Left renal cortex interstitium (tissue), 4 donors: ENCODE data around the gene SST. TPM values are rescaled to one million over a fixed set of nuclear protein-coding genes. Genes with fewer than 3 reads are reported as not detected.

Experiments
- DNase-seq, 4 donors: peaks; one replicate each; pipeline ENCODE4 v3.0.0-alpha.2; 2013; ENCODE audit warnings: low read depth in 4 of 4, low spot score in 2 of 4, missing footprints in 1 of 4
- polyA plus RNA-seq, 4 donors: library from polyadenylated mRNA; unstranded; fragments of 120-200 nt; gene quantifications; one replicate each; pipeline ENCODE4 v1.2.1, GENCODE V29; 2013; ENCODE audit not compliant: insufficient read length in 4 of 4

SST gene
- 1 to 10 TPM in 1 of 4 donors, under 1 TPM in 2, not detected in 1; 0.37 to 3.3 (median 0.48) TPM for polyA plus RNA-seq

- peak in 3 of 4 donors; percentile 53 to 75 (median 65) for DNase-seq
Observed at GRCh38 chr3:187669675-187670504, at the start of gene SST. SST (minus strand) TSS chr3:187670394; CDS start chr3:187670291, 103 bp downstream.

GRCh38 chr3:187719628-187720336 is 49.6 kb upstream of the SST start:
- no peak for DNase-seq

DNA sequence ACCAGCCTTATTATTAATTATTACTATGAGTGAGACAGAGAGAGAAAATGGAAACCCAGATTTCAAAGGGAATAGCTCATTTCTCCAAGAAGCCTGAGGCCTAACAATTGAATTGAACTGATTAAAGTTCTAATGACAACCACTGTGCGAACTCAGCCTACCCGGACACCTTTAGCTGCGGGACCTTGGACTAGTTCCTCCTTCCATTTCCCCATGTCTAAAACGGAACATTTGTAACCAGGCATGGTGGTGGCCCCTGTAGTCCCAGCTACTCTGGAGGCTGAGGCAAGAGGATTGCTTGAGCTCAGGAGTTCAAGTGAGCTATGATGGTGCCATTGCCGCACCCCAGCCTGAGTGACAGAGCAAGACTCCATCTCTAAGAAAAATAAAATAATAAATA is 48.6 kb upstream of the SST start:
- no peak for DNase-seq

GRCh38 chr3:187717572-187717971 is 47.4 kb upstream of the SST start:
- DNase-seq, result no peak

GRCh38 chr3:187714404-187714979 is 44.3 kb upstream of the SST start:
- peak in 1 of 4 donors; percentile 71 for DNase-seq

DNA sequence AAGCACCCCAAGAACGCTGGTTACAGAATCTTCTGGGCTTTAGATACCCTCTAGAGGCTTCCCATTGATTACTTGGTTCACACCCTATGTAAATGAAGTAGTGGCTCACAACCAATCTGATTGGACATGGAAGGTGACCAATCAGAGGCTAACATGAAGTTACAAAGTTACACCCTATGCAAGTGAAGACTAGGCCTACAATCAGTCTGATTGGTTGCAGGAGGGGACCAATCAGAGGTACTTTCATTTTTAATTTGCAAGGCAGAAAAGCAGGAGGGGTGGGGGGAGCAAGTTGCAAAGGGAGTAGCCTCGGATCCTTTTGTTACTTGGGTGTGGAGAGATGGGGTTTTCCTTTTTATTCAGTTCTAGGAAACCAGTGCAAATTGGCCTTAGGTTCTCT is 43.3 kb upstream of the SST start:
- DNase-seq, result no peak

DNA sequence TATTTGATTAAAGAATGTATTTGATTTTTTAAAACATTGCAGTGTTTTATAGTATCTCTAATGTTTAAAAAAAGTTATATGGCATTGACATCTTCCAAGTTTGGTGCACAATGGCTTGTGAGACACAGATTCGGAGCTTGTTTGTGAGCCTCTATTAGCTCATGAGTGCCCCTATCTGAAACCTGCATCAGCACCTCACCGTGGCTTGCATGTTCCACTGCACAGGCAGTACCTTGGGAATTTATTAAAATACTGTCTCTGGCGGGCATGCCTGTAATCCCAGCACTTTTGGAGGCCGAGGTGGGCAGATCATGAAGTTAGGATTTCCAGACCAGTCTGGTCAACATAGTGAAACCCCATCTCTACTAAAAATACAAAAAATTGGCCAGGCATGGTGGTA is 39.0 kb upstream of the SST start:
- no peak for DNase-seq

DNA sequence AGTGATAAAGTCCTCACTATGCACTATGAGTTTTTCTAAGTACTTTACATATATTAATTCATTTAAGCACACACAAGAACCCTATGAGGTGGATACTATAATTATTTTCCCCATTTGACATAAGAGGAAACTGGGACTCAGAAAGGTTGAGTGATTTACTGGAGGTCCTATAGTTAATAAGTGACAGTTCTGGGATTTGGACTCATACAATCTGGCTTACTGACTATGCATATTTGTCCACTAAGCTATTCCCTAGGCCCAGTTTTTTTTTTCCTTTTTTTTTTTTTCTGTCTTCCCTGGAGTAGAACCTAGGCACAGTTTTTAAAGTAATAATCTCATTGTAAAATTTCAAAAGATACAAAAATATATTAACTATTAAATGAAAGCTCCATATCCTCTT is 38.5 kb upstream of the SST start:
- DNase-seq, result no peak

DNA sequence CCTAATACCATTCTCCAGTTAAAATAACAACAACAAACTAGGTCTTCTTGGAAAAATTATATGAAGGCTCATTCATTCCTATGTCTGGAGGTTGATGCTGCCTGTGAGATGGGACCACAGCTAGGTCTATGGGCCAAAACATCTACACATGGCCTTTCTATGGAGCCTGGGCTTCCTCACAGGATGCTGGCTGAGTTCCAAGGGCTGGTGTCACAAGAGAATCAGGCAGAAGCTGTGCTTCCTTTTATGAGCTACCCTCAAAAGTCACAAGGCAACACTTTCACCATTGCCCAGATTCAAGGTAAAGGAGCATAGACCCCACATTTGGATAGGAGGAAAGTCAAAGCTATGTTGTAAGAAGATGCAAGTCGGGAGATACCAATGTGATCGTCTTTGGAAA is 36.8 kb upstream of the SST start:
- DNase-seq, result no peak

GRCh38 chr3:187705164-187705563 is 35.0 kb upstream of the SST start:
- no peak for DNase-seq

- no peak for DNase-seq
Observed at GRCh38 chr3:187702507-187703033, 32.4 kb upstream of the SST start, which contains the start of gene RTP2. RTP2 (minus strand) TSS chr3:187702557; CDS start chr3:187702128, 429 bp downstream.

DNA sequence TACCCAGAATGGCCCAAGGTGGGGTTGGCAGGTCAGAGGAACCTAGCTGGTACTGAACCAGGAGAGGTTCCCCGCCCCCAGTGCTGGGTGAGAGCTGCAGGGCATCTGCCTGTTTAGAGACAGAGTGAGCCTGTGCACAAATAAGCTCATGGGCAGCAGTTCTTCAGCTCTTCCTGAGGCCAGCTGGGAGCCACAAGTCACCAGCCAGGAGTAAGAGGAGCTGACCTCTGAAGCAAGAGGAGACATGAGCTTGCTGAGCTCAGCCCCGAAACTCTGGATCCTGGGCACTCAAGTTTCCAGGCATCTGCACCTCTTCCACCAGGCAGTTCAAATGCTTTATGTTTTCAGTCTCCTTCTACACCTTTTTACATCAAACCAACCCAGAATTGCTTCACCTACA is 30.1 kb upstream of the SST start:
- no peak for DNase-seq

DNA sequence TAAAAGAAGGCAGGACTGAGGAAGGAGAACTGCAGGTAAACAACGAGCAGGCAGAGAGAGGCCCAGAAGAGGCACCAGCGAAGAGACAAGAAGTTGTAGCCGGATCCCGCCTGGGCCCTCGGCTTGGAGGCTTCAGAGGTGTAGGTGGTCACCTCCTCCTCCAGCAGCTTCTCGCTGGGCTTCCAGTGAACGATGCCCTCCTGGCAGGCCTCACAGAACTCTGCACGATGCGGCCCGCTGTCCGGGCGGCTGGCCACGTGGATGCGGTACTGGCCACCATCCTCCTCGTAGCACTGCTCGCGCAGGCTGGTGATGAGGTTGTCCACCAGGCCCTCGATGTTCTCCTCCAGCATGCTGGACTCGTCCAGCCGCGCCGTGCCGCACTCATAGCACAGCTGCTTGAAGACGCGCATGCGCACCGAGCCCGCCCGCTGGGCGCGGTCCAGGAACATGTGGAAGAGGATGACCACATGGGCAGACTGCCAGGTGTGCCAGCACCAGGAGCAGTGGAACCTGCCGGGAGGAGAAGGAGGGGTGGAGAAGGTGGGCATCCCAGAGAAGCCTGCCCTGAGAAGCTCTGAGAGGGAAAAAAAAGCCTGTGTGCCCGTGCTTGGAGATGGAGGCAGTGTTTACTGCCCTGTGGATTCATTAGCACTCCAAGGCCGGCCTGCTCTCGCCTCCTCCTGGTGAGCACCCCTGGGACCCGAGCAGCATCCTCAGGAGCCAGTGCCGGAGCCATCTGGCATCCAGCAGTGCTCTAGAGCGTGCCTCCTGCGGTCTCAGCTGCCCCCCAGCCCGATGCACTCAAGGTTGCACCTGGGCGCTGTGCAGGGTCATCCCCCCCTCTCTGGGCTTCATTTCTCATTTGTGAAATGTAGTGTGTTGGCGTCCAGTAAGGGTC is 28.6 kb upstream of the SST start:
- DNase-seq, result no peak

DNA sequence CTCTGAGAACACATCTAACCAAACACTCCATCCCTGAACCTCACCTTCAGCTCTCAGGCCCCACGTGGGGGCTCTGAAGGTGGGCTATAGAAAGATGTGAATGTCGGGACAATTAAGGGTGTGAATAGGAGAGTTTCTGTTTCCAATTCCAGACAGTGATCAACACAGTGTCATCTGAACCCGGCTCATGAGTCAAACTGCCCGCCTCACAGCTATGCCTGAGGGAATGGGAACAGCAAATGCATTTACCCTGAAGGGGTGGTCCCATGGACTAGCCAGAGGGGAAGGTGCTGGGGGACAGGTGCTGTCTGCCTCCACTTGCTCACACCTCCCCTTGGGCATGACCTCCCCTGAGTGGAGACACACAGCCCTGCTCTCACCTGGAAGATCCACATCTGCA is 25.8 kb upstream of the SST start:
- DNase-seq, result no peak

- no peak for DNase-seq
Observed at GRCh38 chr3:187695449-187695848, 25.3 kb upstream of the SST start.

- DNase-seq, result no peak
Observed at GRCh38 chr3:187694801-187695200, 24.6 kb upstream of the SST start.

GRCh38 chr3:187693431-187693830 is 23.2 kb upstream of the SST start:
- DNase-seq, result no peak

GRCh38 chr3:187689984-187690383 is 19.8 kb upstream of the SST start:
- no peak for DNase-seq

- DNase-seq, result no peak
Observed at GRCh38 chr3:187686621-187687273, 16.6 kb upstream of the SST start.

DNA sequence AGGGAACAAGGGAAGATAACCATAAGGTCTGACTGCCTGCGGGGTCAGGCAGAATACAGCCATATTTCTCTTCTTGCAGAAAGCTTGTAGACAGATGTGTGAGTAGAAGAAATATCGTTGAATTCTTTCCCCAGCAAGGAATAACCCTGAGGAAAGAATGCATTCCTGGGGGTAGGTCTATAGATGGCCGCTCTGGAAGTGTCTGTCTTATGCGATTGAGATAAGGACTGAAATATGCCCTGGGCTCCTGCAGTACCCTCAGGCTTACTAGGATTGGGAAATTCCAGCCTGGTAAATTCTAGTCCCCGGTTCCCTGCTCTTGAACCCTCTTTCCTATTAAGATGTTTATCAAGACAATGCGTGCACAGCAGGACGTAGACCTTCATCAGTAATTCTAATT is 15.8 kb upstream of the SST start:
- DNase-seq, result no peak
